ENCODE results near the gene VWF. TPM values are rescaled to one million over a fixed set of nuclear protein-coding genes. Genes with fewer than 3 reads are reported as not detected.
A peak's percentile ranks its signal among the peaks of the same experiment; 100 is the strongest.

VWF gene
- total RNA-seq, 1 donor from 2014 or later: 0.10 TPM

DNA sequence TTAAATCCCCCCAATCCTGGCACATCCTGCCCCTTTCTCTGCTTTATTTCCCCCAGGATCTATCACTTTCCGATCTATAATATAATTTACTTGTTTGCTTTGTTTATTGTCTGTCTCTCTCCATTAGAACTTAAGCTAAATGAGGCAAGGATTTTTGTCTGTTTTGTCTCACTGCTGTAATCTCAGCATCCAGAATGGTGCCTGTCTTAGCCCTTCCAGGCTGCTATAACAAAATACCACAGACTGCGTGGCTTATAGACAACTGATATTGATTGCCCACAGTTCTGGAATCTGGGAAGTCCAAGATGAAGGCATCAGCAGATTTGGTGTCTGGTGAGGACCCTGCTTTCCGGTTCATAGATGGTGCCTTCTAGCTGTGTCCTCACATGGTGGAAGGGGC is 65.2 kb downstream of the VWF start:
- Mint-ChIP-seq H3K9me3 (ENCODE audit: low read depth) (no peaks in the 10 kb centered on the region), H3K36me3 (ENCODE audit: insufficient read depth) (no peaks in the 10 kb centered on the region), H3K4me1 (ENCODE audit: low read depth) (peaks cover 22% of the 10 kb centered on the region), H3K27me3 (peaks cover 40% of the 10 kb centered on the region), H3K27ac (no peak overlapping the region), H3K4me3 (ENCODE audit: low read depth) (no peak overlapping the region)
- TF ChIP-seq, protein P1, sequence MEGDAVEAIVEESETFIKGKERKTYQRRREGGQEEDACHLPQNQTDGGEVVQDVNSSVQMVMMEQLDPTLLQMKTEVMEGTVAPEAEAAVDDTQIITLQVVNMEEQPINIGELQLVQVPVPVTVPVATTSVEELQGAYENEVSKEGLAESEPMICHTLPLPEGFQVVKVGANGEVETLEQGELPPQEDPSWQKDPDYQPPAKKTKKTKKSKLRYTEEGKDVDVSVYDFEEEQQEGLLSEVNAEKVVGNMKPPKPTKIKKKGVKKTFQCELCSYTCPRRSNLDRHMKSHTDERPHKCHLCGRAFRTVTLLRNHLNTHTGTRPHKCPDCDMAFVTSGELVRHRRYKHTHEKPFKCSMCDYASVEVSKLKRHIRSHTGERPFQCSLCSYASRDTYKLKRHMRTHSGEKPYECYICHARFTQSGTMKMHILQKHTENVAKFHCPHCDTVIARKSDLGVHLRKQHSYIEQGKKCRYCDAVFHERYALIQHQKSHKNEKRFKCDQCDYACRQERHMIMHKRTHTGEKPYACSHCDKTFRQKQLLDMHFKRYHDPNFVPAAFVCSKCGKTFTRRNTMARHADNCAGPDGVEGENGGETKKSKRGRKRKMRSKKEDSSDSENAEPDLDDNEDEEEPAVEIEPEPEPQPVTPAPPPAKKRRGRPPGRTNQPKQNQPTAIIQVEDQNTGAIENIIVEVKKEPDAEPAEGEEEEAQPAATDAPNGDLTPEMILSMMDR (IDR thresholded peaks at IDR 0.05; ENCODE audit: unreplicated experiment): no peak
- no peak for DNase-seq (ENCODE audit: low spot score, unreplicated experiment)

- TF ChIP-seq, protein P1 (IDR thresholded peaks at IDR 0.05; ENCODE audit: unreplicated experiment): no peak
- H3K27ac Mint-ChIP-seq: no peak overlapping the region
- no peak for DNase-seq (ENCODE audit: low spot score, unreplicated experiment)
- H3K36me3 Mint-ChIP-seq (ENCODE audit: insufficient read depth): no peaks in the 10 kb centered on the region
- H3K4me3 Mint-ChIP-seq (ENCODE audit: low read depth): no peak overlapping the region
- peaks cover 27% of the 10 kb centered on the region for H3K4me1 Mint-ChIP-seq (ENCODE audit: low read depth)
- no peaks in the 10 kb centered on the region for H3K9me3 Mint-ChIP-seq (ENCODE audit: low read depth)
- peaks cover 38% of the 10 kb centered on the region for H3K27me3 Mint-ChIP-seq
These were observed 65.8 kb downstream of the VWF start for GRCh38 chr12:6058481-6059161.

DNA sequence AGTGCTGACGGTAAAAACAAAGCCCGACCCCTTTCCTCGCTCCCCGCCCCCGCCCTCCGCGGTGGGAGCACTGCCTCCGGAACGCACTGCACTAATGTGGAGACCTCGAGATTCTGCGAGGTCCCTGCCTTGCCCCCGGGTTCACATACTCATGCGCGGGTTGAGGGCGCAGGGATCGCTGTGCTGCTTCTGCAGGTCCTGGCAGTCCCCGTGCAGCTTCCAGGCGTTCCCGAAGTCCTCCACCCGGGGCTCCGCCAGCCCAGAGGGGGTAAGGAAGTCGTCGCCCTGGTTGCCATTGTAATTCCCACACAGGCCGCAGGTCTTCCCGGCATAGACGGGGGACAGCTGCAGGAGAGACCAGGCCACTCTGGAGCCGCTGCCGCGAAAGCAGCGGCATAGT is 66.8 kb downstream of the VWF start:
- peaks cover 33% of the 10 kb centered on the region for H3K27me3 Mint-ChIP-seq

GRCh38 chr12:6056406-6057240 is 67.8 kb downstream of the VWF start:
- DNase-seq (ENCODE audit: low spot score, unreplicated experiment): no peak
- TF ChIP-seq, protein P1 (IDR thresholded peaks at IDR 0.05; ENCODE audit: unreplicated experiment): peak; percentile 56
- Mint-ChIP-seq H3K9me3 (ENCODE audit: low read depth) (no peaks in the 10 kb centered on the region), H3K27me3 (peaks cover 33% of the 10 kb centered on the region), H3K4me3 (ENCODE audit: low read depth) (no peak overlapping the region), H3K27ac (no peak overlapping the region), H3K4me1 (ENCODE audit: low read depth) (peaks cover 27% of the 10 kb centered on the region), H3K36me3 (ENCODE audit: insufficient read depth) (no peaks in the 10 kb centered on the region)

More for the DNA sequence above, 66.8 kb downstream of the VWF start:
- Mint-ChIP-seq H3K36me3 (ENCODE audit: insufficient read depth) (no peaks in the 10 kb centered on the region), H3K9me3 (ENCODE audit: low read depth) (no peaks in the 10 kb centered on the region), H3K4me3 (ENCODE audit: low read depth) (peak overlapping the region; percentile 34), H3K4me1 (ENCODE audit: low read depth) (peaks cover 27% of the 10 kb centered on the region), H3K27ac (peak overlapping the region; percentile 51)
- TF ChIP-seq, protein P1 (IDR thresholded peaks at IDR 0.05; ENCODE audit: unreplicated experiment): peak; percentile 52
- peak; percentile 58 for DNase-seq (ENCODE audit: low spot score, unreplicated experiment)

DNA sequence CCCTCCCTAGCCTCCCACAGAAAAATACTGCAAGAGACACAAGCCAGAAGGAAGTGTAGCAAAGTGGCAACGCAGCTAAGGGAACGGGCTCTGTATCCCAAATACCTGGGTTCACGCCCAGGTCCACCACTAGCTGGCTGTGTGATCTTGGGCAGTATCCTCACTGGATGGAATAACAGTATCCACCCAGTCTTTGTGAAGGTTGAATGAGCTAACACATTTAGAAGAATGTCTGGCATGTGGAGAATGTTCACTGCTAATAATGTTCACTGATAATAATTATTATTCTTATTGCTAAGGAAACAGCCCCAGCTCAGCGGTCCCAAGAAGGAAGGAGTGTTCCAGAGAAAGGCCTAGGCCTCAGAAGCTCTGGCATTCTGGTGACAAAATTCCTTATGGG is 70.9 kb downstream of the VWF start:
- H3K4me1 Mint-ChIP-seq (ENCODE audit: low read depth): peaks cover 14% of the 10 kb centered on the region
- H3K27me3 Mint-ChIP-seq: peaks cover 29% of the 10 kb centered on the region
- no peaks in the 10 kb centered on the region for H3K36me3 Mint-ChIP-seq (ENCODE audit: insufficient read depth)
- TF ChIP-seq, protein P1 (IDR thresholded peaks at IDR 0.05; ENCODE audit: unreplicated experiment): no peak
- no peak overlapping the region for H3K27ac Mint-ChIP-seq
- DNase-seq (ENCODE audit: low spot score, unreplicated experiment): no peak
- no peak overlapping the region for H3K4me3 Mint-ChIP-seq (ENCODE audit: low read depth)
- no peaks in the 10 kb centered on the region for H3K9me3 Mint-ChIP-seq (ENCODE audit: low read depth)
